GM19238 (cell line): ENCODE data around the gene RPS6KA5.
"Not testable (repeated sequence)": the region's sequence is repeated elsewhere in the genome, so short reads cannot be mapped to it uniquely, and the experiment has no call there.

Experiments used
- DNase-seq: peaks from one replicate; pipeline ENCODE4 v3.0.0; 2011; ENCODE audit warnings: low spot score; ENCODE audit not compliant: insufficient read length

The RPS6KA5 gene

GRCh38 chr14:91067186-91067585, 6.7 kb upstream of the RPS6KA5 start:
- DNase-seq, result no peak

GRCh38 chr14:91065266-91065665, 4.8 kb upstream of the RPS6KA5 start:
- DNase-seq, result no peak

- no peak for DNase-seq
These were observed 2.7 kb upstream of the RPS6KA5 start for GRCh38 chr14:91063119-91063518.

GRCh38 chr14:91062600-91062999, 2.2 kb upstream of the RPS6KA5 start:
- no peak for DNase-seq

- peak; percentile 83 for DNase-seq
These were observed 831 bp upstream of the RPS6KA5 start for GRCh38 chr14:91061056-91061887.

- DNase-seq, result peak; percentile 42
These were observed 678 bp downstream of the RPS6KA5 start for GRCh38 chr14:91059576-91060350.

- no peak for DNase-seq
These were observed 2.3 kb downstream of the RPS6KA5 start for GRCh38 chr14:91058042-91058581.

GRCh38 chr14:91056361-91056760, 4.1 kb downstream of the RPS6KA5 start:
- DNase-seq, result no peak

- no peak for DNase-seq
These were observed 5.4 kb downstream of the RPS6KA5 start for GRCh38 chr14:91055016-91055415.

- no peak for DNase-seq
These were observed 11.8 kb downstream of the RPS6KA5 start for GRCh38 chr14:91048676-91049075.

- DNase-seq, result no peak
These were observed 12.2 kb downstream of the RPS6KA5 start for GRCh38 chr14:91048265-91048664.

- no peak for DNase-seq
These were observed 13.2 kb downstream of the RPS6KA5 start for GRCh38 chr14:91047174-91047753.

- no peak for DNase-seq
These were observed 13.9 kb downstream of the RPS6KA5 start for GRCh38 chr14:91046488-91047072.

- DNase-seq, result no peak
These were observed 19.0 kb downstream of the RPS6KA5 start for GRCh38 chr14:91041450-91041849.

GRCh38 chr14:91040545-91040944, 19.9 kb downstream of the RPS6KA5 start:
- no peak for DNase-seq

GRCh38 chr14:91038439-91038838, 22.0 kb downstream of the RPS6KA5 start:
- DNase-seq, result no peak

- DNase-seq, result no peak
These were observed 23.5 kb downstream of the RPS6KA5 start for GRCh38 chr14:91036741-91037469.

GRCh38 chr14:91035855-91036254, 24.6 kb downstream of the RPS6KA5 start:
- no peak for DNase-seq

GRCh38 chr14:91034379-91034778, 26.1 kb downstream of the RPS6KA5 start:
- DNase-seq, result not testable (repeated sequence)

- no peak for DNase-seq
These were observed 28.2 kb downstream of the RPS6KA5 start for GRCh38 chr14:91032248-91032647.

- DNase-seq, result no peak
These were observed 28.8 kb downstream of the RPS6KA5 start for GRCh38 chr14:91031666-91032065.
